ENCODE results near the gene NCKAP5. TPM values are rescaled to one million over a fixed set of nuclear protein-coding genes. Genes with fewer than 3 reads are reported as not detected.

The NCKAP5 gene
- total RNA-seq, 1 donor from 2014 or later, result 0.26 TPM

DNA sequence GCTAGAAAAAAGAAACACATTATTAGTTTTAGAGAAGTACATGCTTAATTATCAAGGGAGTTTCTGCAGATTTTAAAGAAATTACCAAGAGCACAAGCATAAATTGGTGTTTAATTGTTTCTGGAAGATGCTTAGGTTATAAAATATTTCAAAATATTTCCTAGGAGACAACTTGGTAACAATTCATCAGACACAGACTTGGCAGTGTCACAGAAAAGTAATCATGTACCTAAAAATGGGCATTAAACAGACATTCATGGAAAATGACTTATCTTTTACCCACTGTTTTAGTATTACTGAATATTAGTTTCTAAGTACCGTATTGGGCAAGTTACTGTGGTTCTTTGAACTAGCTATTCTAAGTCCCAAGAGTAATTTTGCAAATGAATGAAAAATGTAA is 469.5 kb downstream of the NCKAP5 start:
- DNase-seq (ENCODE audit: low read depth) (no peak), FAIRE-seq (no peak)
- TF ChIP-seq, protein P1, sequence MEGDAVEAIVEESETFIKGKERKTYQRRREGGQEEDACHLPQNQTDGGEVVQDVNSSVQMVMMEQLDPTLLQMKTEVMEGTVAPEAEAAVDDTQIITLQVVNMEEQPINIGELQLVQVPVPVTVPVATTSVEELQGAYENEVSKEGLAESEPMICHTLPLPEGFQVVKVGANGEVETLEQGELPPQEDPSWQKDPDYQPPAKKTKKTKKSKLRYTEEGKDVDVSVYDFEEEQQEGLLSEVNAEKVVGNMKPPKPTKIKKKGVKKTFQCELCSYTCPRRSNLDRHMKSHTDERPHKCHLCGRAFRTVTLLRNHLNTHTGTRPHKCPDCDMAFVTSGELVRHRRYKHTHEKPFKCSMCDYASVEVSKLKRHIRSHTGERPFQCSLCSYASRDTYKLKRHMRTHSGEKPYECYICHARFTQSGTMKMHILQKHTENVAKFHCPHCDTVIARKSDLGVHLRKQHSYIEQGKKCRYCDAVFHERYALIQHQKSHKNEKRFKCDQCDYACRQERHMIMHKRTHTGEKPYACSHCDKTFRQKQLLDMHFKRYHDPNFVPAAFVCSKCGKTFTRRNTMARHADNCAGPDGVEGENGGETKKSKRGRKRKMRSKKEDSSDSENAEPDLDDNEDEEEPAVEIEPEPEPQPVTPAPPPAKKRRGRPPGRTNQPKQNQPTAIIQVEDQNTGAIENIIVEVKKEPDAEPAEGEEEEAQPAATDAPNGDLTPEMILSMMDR (IDR thresholded peaks at IDR 0.05; ENCODE audit: insufficient read depth, low read length, severe bottlenecking), result no peak
- no peaks in the 10 kb centered on the region for H3K36me3 ChIP-seq (ENCODE audit: control insufficient read depth, insufficient read depth, low read length)
- no peaks in the 10 kb centered on the region for H3K27me3 ChIP-seq (ENCODE audit: control insufficient read depth, insufficient read depth, low read length)
- no peak overlapping the region for H3K4me3 ChIP-seq (ENCODE audit: low read depth, low read length)

DNA sequence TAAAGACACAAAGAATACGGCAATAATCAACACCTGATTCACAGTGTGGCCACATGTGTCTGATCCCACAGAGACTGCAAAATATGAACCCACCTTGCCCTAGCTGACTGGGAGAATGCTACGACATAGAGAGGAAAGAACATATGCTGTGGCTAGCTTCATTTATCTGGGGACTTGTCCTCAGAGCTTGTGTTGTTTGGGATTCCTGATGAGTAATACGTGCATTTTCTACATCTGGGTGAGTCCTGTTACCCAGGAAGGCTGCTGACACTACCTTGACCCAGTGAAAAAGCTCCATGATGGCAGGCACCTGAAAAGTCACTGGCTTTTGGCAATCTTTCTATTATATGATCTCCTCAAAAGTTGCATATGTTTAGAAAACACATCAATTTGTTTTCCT is 470.6 kb downstream of the NCKAP5 start:
- FAIRE-seq, result no peak
- DNase-seq (ENCODE audit: low read depth), result no peak
- no peaks in the 10 kb centered on the region for H3K36me3 ChIP-seq (ENCODE audit: control insufficient read depth, insufficient read depth, low read length)
- TF ChIP-seq, protein P1 (IDR thresholded peaks at IDR 0.05; ENCODE audit: insufficient read depth, low read length, severe bottlenecking), result no peak
- H3K4me3 ChIP-seq (ENCODE audit: low read depth, low read length), result no peak overlapping the region
- H3K27me3 ChIP-seq (ENCODE audit: control insufficient read depth, insufficient read depth, low read length), result no peaks in the 10 kb centered on the region

DNA sequence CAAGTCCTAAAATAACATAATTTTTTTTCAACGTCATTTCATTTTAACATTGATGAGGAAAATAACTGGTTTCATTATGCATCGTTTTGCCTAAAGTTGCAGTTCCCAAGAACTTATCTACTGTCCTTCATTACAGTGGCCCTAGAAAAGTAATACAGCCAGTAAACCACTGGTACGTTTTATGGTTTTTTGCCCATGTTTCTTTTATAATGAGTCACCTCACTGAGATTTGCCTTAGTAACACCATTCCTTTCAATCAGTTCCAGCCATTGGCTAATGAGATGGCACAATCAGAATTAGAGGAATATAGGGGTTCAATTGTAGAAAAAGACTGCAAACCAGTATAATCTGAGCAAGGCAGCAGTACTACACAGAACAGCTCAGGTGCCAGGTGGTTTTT is 475.7 kb downstream of the NCKAP5 start:
- Histone ChIP-seq H3K27me3 (ENCODE audit: control insufficient read depth, insufficient read depth, low read length) (no peaks in the 10 kb centered on the region), H3K36me3 (ENCODE audit: control insufficient read depth, insufficient read depth, low read length) (no peaks in the 10 kb centered on the region), H3K4me3 (ENCODE audit: low read depth, low read length) (no peak overlapping the region)
- DNase-seq (ENCODE audit: low read depth), result no peak
- FAIRE-seq, result no peak
- TF ChIP-seq, protein P1 (IDR thresholded peaks at IDR 0.05; ENCODE audit: insufficient read depth, low read length, severe bottlenecking), result no peak

DNA sequence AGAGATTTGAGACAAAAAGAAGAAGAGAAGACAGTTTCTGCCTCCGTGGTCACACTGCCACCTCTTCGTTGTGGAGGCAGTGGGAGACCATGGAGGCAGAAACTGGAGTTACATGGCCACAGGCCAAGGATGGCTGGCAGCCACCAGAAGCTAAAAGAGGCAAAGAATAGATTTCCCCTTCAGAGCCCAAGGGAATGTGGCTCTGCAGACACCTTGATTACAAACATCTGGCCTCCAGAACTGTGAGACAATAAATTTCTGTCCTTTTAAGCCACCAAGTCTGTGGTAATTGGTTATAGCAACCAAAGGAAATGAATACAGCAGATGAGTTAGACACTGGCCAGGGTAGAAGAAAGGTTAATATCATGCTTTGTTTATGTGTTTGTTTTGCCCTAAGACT is 477.9 kb downstream of the NCKAP5 start:
- no peak overlapping the region for H3K4me3 ChIP-seq (ENCODE audit: low read depth, low read length)
- FAIRE-seq (no peak), DNase-seq (ENCODE audit: low read depth) (no peak)
- H3K36me3 ChIP-seq (ENCODE audit: control insufficient read depth, insufficient read depth, low read length), result no peaks in the 10 kb centered on the region
- TF ChIP-seq, protein P1 (IDR thresholded peaks at IDR 0.05; ENCODE audit: insufficient read depth, low read length, severe bottlenecking), result no peak
- H3K27me3 ChIP-seq (ENCODE audit: control insufficient read depth, insufficient read depth, low read length), result no peaks in the 10 kb centered on the region

DNA sequence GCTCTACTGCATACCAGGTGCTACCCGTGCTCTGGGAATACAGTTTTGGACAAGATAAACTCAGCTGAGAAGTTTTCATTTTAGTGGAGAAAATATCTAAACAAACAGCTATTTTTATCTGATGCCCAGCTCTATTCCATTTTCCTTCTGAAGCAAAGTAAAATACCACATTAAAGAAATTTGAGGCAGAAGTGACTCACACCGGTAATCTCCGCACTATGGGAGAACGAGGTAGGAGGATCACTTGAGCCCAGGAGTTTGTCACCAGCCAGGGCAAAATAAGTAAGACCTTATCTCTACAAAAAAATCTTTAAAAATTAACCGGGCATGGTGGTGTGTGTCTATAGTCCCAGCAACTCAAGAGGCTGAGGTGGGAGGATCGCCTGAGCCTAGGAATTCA is 482.1 kb downstream of the NCKAP5 start:
- no peak overlapping the region for H3K4me3 ChIP-seq (ENCODE audit: low read depth, low read length)
- DNase-seq (ENCODE audit: low read depth) (no peak), FAIRE-seq (no peak)
- H3K27me3 ChIP-seq (ENCODE audit: control insufficient read depth, insufficient read depth, low read length), result no peaks in the 10 kb centered on the region
- TF ChIP-seq, protein P1 (IDR thresholded peaks at IDR 0.05; ENCODE audit: insufficient read depth, low read length, severe bottlenecking), result no peak
- no peaks in the 10 kb centered on the region for H3K36me3 ChIP-seq (ENCODE audit: control insufficient read depth, insufficient read depth, low read length)

DNA sequence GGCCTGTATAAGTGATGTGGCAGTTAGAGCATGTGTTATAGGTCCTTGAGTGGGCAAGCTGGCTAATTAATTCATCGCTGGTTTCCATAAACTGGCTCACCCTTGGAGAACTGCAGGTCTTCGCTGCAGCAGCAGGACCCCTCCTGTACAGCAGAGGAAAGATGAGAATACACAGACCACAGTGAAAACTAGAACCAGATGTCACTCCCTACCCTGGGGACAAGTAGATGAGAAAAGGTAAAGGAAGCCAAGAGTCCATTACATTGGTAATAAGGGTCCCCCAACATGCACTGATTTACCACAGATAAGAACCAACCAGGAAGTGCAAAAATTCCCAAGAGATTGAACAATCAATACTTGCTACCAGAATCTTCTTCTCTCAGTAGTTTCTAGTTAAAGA is 482.6 kb downstream of the NCKAP5 start:
- Histone ChIP-seq H3K36me3 (ENCODE audit: control insufficient read depth, insufficient read depth, low read length) (no peaks in the 10 kb centered on the region), H3K4me3 (ENCODE audit: low read depth, low read length) (no peak overlapping the region), H3K27me3 (ENCODE audit: control insufficient read depth, insufficient read depth, low read length) (no peaks in the 10 kb centered on the region)
- no peak for FAIRE-seq
- TF ChIP-seq, protein P1 (IDR thresholded peaks at IDR 0.05; ENCODE audit: insufficient read depth, low read length, severe bottlenecking), result no peak
- no peak for DNase-seq (ENCODE audit: low read depth)

Measured in bronchial epithelial cell (primary cell).